Measurements from ENCODE around the gene PRCP. TPM values are rescaled to one million over a fixed set of nuclear protein-coding genes. Genes with fewer than 3 reads are reported as not detected.
A peak's percentile ranks its signal among the peaks of the same experiment; 100 is the strongest.

The PRCP gene
- total and polyA plus RNA-seq, 4 donors: 143 to 198 (median 174) TPM

DNA sequence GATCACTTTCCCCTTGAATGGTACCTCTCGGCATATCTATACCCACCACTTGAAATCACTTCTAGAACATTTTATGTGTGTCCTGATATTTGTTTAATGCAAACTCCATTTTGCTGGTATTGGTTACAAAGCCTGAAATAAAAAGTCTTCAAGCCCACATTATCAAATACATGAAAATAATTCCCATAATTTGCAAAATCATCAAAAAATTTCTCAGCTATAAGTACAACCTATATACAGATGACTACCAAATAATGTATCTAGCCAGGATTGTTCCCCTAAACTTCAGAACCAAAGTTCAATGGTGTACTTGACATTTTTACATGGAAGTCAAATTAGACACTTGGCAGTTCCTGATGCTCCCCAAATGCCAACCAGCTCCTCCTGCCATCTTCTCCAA is 71.8 kb downstream of the PRCP start:
- H3K27ac ChIP-seq (ENCODE audit: low read depth, low read length): no peak overlapping the region

DNA sequence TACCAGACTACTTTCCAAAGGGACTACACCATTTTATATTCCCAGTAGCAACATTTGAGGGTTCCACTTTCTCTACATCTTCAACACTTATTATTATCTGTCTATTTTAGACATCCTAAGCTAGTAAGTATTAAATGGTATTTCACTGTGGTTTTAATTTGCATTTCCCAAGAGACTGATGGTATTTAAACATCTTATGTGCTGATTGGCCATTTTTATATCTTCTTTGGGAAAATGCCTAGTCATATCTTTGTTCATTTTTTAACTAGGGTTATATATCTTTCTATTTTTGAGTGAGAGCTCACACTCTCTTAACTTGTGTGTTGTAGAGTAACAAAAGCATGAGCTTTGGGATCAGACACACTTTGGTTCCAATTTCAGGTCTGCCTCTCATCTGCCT is 73.7 kb downstream of the PRCP start:
- H3K4me1 ChIP-seq (ENCODE audit: control insufficient read depth, insufficient read depth, low read length): no peaks in the 10 kb centered on the region
- no peaks in the 10 kb centered on the region for H3K9me3 ChIP-seq (ENCODE audit: control insufficient read depth, insufficient read depth, low read length)
- no peak for DNase-seq (ENCODE audit: low read depth in 4 of 6, low spot score in 6 of 6)
- no peaks in the 10 kb centered on the region for H3K36me3 ChIP-seq (ENCODE audit: control insufficient read depth, insufficient read depth, low read length)
- no peaks in the 10 kb centered on the region for H3K27me3 ChIP-seq (ENCODE audit: control insufficient read depth, insufficient read depth, low read length)
- no peak overlapping the region for H3K4me3 ChIP-seq (ENCODE audit: low read depth, low read length)
- H3K27ac ChIP-seq (ENCODE audit: low read depth, low read length): no peak overlapping the region

More for the DNA sequence above, 71.8 kb downstream of the PRCP start:
- H3K9me3 ChIP-seq (ENCODE audit: control insufficient read depth, insufficient read depth, low read length): no peaks in the 10 kb centered on the region
- no CpG with 5 or more reads among the region's 1 CpG for WGBS (ENCODE audit: insufficient coverage)
- H3K4me1 ChIP-seq (ENCODE audit: control insufficient read depth, insufficient read depth, low read length): no peaks in the 10 kb centered on the region
- no peak overlapping the region for H3K4me3 ChIP-seq (ENCODE audit: low read depth, low read length)
- no peaks in the 10 kb centered on the region for H3K36me3 ChIP-seq (ENCODE audit: control insufficient read depth, insufficient read depth, low read length)
- DNase-seq (ENCODE audit: low read depth in 4 of 6, low spot score in 6 of 6): no peak
- no peaks in the 10 kb centered on the region for H3K27me3 ChIP-seq (ENCODE audit: control insufficient read depth, insufficient read depth, low read length)

DNA sequence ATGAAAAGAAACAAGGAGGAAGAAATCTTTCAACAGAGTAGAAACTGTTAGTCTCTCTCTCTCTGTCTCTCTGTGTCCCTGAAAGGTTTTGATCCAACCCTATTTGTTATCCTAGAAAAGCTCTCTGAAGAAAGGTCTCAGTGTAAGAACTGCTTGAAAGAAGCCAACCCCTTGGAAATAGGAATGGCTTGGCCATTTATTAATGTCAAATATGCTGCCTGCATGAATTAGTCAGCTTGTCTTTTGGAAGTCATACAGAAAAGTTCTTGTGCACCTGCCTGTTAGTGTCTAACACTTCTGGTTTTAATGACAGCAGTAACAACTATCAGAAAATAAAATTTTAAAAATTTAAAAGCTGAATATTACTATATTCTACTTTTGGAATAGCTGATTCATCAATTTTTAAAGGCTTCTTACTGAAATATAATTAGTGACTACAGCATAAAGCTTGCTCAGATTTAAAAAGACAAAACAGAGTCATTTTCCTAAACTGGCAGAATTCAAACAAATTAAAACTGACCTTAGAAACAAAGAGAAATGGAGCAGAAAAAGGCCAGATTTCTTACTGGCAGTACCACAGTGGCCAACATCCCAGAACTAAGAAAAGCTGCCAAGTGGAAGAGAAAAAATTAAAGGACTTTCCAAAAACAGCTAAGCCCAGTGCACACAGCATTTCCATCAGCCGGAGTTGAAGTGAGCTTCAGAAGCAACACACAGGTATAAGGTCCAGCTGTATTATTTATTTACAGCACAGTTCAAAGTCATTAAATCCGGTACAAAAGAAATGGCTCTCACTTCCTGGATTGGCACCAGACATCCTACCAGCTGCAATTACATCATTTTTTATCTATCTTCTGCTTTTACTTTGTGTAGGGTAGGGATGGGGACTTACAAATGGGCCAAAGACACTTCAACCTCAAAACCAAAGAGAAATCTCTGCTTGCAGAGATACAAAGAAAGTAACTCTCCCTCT is 76.3 kb downstream of the PRCP start:
- no CpG with 5 or more reads among the region's 2 CpGs for WGBS (ENCODE audit: insufficient coverage)
- Histone ChIP-seq H3K4me1 (ENCODE audit: control insufficient read depth, insufficient read depth, low read length) (no peaks in the 10 kb centered on the region), H3K4me3 (ENCODE audit: low read depth, low read length) (no peak overlapping the region), H3K27ac (ENCODE audit: low read depth, low read length) (peak overlapping the region; percentile 76), H3K9me3 (ENCODE audit: control insufficient read depth, insufficient read depth, low read length) (no peaks in the 10 kb centered on the region), H3K36me3 (ENCODE audit: control insufficient read depth, insufficient read depth, low read length) (no peaks in the 10 kb centered on the region), H3K27me3 (ENCODE audit: control insufficient read depth, insufficient read depth, low read length) (no peaks in the 10 kb centered on the region)
- peak in 2 of 6 donors; percentile 77 to 84 for DNase-seq (ENCODE audit: low read depth in 4 of 6, low spot score in 6 of 6)

DNA sequence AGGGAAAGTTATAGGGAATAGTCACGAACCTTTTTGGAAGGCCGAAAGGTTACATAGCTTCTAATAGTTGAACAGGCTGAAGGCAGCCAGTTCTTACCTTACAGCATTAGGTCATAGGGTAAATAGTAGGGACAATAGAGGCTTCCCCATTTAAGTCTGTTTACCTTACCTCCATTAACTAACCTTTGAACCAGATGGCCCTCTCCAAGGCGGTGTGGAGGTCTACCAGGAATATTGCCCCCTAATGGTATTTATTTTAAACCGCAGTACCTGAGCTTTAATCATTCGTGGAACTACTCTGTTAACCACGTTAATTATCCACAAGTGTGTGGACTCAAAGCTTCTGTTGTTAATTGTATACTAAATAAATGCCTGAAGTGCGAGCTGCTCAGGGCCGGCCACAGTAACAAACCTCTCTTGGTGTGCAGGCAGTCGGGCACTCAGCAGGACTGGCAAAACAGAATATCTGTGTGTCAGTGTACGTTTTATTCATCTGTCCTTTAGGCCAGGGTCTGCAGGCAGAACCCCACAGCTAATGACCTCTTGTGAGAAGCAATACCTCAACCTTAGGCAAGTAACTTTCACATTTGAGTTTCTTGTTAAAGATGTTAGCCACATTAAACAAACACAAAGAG is 81.7 kb downstream of the PRCP start:
- no peak for DNase-seq (ENCODE audit: low read depth in 4 of 6, low spot score in 6 of 6)
- no peaks in the 10 kb centered on the region for H3K36me3 ChIP-seq (ENCODE audit: control insufficient read depth, insufficient read depth, low read length)
- WGBS (ENCODE audit: insufficient coverage): 24% methylated on average over 3 of the region's 10 CpGs
- no peaks in the 10 kb centered on the region for H3K9me3 ChIP-seq (ENCODE audit: control insufficient read depth, insufficient read depth, low read length)
- H3K27me3 ChIP-seq (ENCODE audit: control insufficient read depth, insufficient read depth, low read length): no peaks in the 10 kb centered on the region
- no peak overlapping the region for H3K4me3 ChIP-seq (ENCODE audit: low read depth, low read length)
- peaks cover 4% of the 10 kb centered on the region for H3K4me1 ChIP-seq (ENCODE audit: control insufficient read depth, insufficient read depth, low read length)
- no peak overlapping the region for H3K27ac ChIP-seq (ENCODE audit: low read depth, low read length)

DNA sequence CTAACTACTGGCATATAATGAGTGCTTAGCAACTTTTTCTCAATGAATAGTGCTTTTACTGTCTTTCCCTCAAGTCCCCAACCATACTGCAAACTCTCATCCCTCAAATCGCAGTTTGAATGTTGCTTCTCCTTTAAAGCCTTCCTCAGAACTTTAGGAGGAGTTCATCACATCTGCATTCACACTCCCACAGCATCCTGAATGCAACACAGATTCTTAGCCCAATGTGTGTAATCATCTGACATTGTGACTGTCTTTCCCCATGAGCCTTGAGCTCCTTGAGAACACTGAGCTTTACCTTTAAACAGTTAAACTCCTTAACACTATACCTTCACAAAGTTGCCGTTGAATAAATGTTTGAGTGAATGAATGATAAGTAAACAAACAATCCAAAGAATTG is 84.8 kb downstream of the PRCP start:
- 57% methylated on average over 1 of the region's 2 CpGs for WGBS (ENCODE audit: insufficient coverage)
- no peak for DNase-seq (ENCODE audit: low read depth in 4 of 6, low spot score in 6 of 6)
- Histone ChIP-seq H3K9me3 (ENCODE audit: control insufficient read depth, insufficient read depth, low read length) (no peaks in the 10 kb centered on the region), H3K4me1 (ENCODE audit: control insufficient read depth, insufficient read depth, low read length) (peaks cover 10% of the 10 kb centered on the region), H3K27ac (ENCODE audit: low read depth, low read length) (peak overlapping the region; percentile 35), H3K4me3 (ENCODE audit: low read depth, low read length) (no peak overlapping the region), H3K27me3 (ENCODE audit: control insufficient read depth, insufficient read depth, low read length) (no peaks in the 10 kb centered on the region), H3K36me3 (ENCODE audit: control insufficient read depth, insufficient read depth, low read length) (no peaks in the 10 kb centered on the region)

DNA sequence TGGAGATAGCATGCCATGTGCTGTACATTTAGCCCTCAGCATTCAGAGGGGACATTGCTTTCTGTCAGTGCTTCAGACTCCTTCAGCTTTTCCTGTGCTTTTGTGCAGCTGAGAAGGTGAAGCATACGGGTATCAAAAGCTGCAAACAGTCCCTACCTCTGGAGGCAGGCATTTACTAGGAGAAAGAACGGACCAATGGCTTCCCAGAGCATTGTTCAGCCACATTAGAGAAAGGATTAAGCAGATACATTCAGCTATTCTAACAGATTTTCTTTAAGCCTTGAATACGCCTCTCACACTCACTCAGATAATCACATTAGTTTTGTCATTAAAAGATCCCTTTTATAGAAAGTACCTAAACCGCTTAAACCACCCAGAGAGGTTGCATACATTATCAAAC is 85.9 kb downstream of the PRCP start:
- H3K27me3 ChIP-seq (ENCODE audit: control insufficient read depth, insufficient read depth, low read length): no peaks in the 10 kb centered on the region
- H3K9me3 ChIP-seq (ENCODE audit: control insufficient read depth, insufficient read depth, low read length): no peaks in the 10 kb centered on the region
- no peaks in the 10 kb centered on the region for H3K36me3 ChIP-seq (ENCODE audit: control insufficient read depth, insufficient read depth, low read length)
- peaks cover 10% of the 10 kb centered on the region for H3K4me1 ChIP-seq (ENCODE audit: control insufficient read depth, insufficient read depth, low read length)
- no peak overlapping the region for H3K4me3 ChIP-seq (ENCODE audit: low read depth, low read length)
- peak overlapping the region; percentile 16 for H3K27ac ChIP-seq (ENCODE audit: low read depth, low read length)
- WGBS (ENCODE audit: insufficient coverage): 36% methylated on average over 3 of the region's 4 CpGs
- DNase-seq (ENCODE audit: low read depth in 4 of 6, low spot score in 6 of 6): peak in 2 of 6 donors; percentile 35 to 55

DNA sequence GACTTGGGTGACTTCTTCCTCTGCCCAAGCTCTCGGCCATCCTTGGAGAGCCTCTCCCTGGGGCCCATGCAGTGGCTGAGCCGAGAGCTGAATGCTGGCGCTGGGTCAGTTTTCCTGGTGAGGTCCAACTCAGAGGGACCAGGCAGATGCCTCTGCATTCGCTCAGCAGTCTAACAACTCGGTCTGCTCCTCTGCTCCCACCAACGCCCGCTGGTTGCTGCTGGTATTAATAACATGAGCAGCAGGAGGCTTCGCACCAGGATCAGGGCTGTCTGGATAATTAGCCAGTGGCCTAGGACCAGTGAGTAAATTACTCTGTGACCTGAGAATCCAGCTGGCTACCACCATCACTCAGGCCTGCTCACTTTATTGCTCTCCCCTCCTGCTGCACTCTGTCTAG is 88.9 kb downstream of the PRCP start:
- no peaks in the 10 kb centered on the region for H3K27me3 ChIP-seq (ENCODE audit: control insufficient read depth, insufficient read depth, low read length)
- peak in 1 of 6 donors; percentile 46 for DNase-seq (ENCODE audit: low read depth in 4 of 6, low spot score in 6 of 6)
- H3K4me3 ChIP-seq (ENCODE audit: low read depth, low read length): no peak overlapping the region
- H3K9me3 ChIP-seq (ENCODE audit: control insufficient read depth, insufficient read depth, low read length): no peaks in the 10 kb centered on the region
- H3K36me3 ChIP-seq (ENCODE audit: control insufficient read depth, insufficient read depth, low read length): no peaks in the 10 kb centered on the region
- WGBS (ENCODE audit: insufficient coverage): 48% methylated on average over 8 of the region's 8 CpGs
- peaks cover 10% of the 10 kb centered on the region for H3K4me1 ChIP-seq (ENCODE audit: control insufficient read depth, insufficient read depth, low read length)
- H3K27ac ChIP-seq (ENCODE audit: low read depth, low read length): no peak overlapping the region

DNA sequence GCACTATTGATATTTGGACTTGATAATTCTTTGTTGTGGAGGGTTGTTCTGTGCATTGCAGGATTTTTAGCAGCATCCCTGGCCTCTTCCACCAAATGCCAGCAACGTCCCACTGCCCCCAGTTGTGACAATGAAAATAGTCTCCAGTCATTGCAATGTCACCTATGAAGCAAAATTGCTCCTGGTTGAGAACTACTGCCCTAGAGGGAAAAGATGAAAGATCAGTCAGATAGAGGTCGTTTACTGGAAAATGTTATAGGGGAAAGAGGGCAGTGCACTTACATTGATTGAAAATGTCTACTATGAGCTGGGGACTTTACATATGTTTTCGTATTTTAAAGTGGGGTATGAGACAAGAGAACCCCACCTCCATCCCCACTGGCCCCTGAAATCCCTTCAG is 89.5 kb downstream of the PRCP start:
- Histone ChIP-seq H3K9me3 (ENCODE audit: control insufficient read depth, insufficient read depth, low read length) (no peaks in the 10 kb centered on the region), H3K36me3 (ENCODE audit: control insufficient read depth, insufficient read depth, low read length) (no peaks in the 10 kb centered on the region), H3K4me1 (ENCODE audit: control insufficient read depth, insufficient read depth, low read length) (peaks cover 10% of the 10 kb centered on the region), H3K27ac (ENCODE audit: low read depth, low read length) (no peak overlapping the region), H3K27me3 (ENCODE audit: control insufficient read depth, insufficient read depth, low read length) (no peaks in the 10 kb centered on the region), H3K4me3 (ENCODE audit: low read depth, low read length) (no peak overlapping the region)
- no peak for DNase-seq (ENCODE audit: low read depth in 4 of 6, low spot score in 6 of 6)
- WGBS (ENCODE audit: insufficient coverage): 33% methylated on average over 1 of the region's 3 CpGs

DNA sequence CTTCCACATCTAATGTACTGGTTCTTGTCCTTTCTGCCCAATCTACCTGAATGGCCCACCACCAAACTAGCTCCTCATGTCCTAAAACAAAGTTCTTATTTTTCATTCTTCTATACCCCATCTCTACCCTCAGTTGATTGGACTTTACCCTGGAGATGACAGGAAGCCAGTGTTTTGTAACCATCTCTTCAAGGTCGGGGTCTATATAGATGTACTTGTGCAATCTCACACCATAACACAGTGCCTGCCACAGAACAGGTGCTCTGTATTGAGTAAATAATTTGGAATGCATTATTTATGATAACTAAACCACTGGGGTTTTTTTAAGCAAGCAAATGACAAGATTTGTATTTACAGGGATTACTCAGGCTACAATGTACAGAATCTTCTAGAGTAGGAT is 89.9 kb downstream of the PRCP start:
- H3K36me3 ChIP-seq (ENCODE audit: control insufficient read depth, insufficient read depth, low read length): no peaks in the 10 kb centered on the region
- no peak overlapping the region for H3K4me3 ChIP-seq (ENCODE audit: low read depth, low read length)
- no peak for DNase-seq (ENCODE audit: low read depth in 4 of 6, low spot score in 6 of 6)
- peaks cover 10% of the 10 kb centered on the region for H3K4me1 ChIP-seq (ENCODE audit: control insufficient read depth, insufficient read depth, low read length)
- no peaks in the 10 kb centered on the region for H3K27me3 ChIP-seq (ENCODE audit: control insufficient read depth, insufficient read depth, low read length)
- no peaks in the 10 kb centered on the region for H3K9me3 ChIP-seq (ENCODE audit: control insufficient read depth, insufficient read depth, low read length)
- H3K27ac ChIP-seq (ENCODE audit: low read depth, low read length): no peak overlapping the region
- WGBS (ENCODE audit: insufficient coverage): no CpG with 5 or more reads among the region's 1 CpG

DNA sequence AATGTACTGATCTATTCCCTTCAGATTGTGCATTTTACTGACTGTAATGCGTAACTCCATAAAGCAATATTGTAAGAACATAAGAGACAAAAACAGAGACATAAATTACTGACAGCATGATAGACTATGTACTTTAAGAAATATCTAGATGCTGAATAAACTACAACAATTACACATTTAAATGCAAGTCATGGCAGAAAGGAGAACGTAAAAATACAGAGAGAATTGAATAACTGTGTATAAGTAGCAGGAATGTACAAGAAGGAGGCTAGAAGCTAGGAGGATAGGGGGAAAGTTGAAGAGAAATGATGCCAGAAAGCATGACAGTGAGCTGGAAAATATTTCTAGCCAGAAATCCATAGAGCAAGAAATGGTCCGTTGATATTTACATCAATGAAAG is 92.6 kb downstream of the PRCP start:
- no CpG with 5 or more reads among the region's 3 CpGs for WGBS (ENCODE audit: insufficient coverage)
- Histone ChIP-seq H3K4me3 (ENCODE audit: low read depth, low read length) (no peak overlapping the region), H3K4me1 (ENCODE audit: control insufficient read depth, insufficient read depth, low read length) (peaks cover 13% of the 10 kb centered on the region), H3K27ac (ENCODE audit: low read depth, low read length) (no peak overlapping the region), H3K27me3 (ENCODE audit: control insufficient read depth, insufficient read depth, low read length) (no peaks in the 10 kb centered on the region), H3K9me3 (ENCODE audit: control insufficient read depth, insufficient read depth, low read length) (no peaks in the 10 kb centered on the region), H3K36me3 (ENCODE audit: control insufficient read depth, insufficient read depth, low read length) (no peaks in the 10 kb centered on the region)
- DNase-seq (ENCODE audit: low read depth in 4 of 6, low spot score in 6 of 6): no peak
